Osteoblast (primary cell): Measurements from ENCODE around the gene RTP5. TPM values are rescaled to one million over a fixed set of nuclear protein-coding genes. Genes with fewer than 3 reads are reported as not detected.
"Not testable (repeated sequence)": the region's sequence is repeated elsewhere in the genome, so short reads cannot be mapped to it uniquely, and the experiment has no call there.

Source experiments
- DNase-seq: peaks from one replicate; pipeline ENCODE4 v3.0.0; 2011; ENCODE audit warnings: low spot score, mixed read lengths; ENCODE audit not compliant: insufficient read length; ENCODE audit errors: missing footprints
- H2AFZ ChIP-seq: 2 replicates; pipeline ENCODE4 v1.6.0; 2011; ENCODE audit warnings: mild to moderate bottlenecking, low read length
- H3K27ac ChIP-seq: 2 replicates; pipeline ENCODE4 v1.5.1; 2011; ENCODE audit warnings: mild to moderate bottlenecking, low read depth, low read length, moderate library complexity
- H3K27me3 ChIP-seq: 2 replicates; pipeline ENCODE4 v1.6.0; 2012; ENCODE audit warnings: mild to moderate bottlenecking, control low read depth, inconsistent platforms, low read length, moderate library complexity; ENCODE audit not compliant: insufficient read depth
- H3K36me3 ChIP-seq: 2 replicates; pipeline ENCODE4 v1.5.1; 2011; ENCODE audit warnings: mild to moderate bottlenecking, low read length, control low read depth, moderate library complexity; ENCODE audit not compliant: insufficient read depth
- H3K4me1 ChIP-seq: 2 replicates; pipeline ENCODE4 v1.5.1; 2011; ENCODE audit warnings: mild to moderate bottlenecking, low read length, control low read depth, moderate library complexity; ENCODE audit not compliant: insufficient read depth
- H3K4me2 ChIP-seq: 2 replicates; pipeline ENCODE4 v1.6.0; 2011; ENCODE audit warnings: mild to moderate bottlenecking, low read length; ENCODE audit not compliant: insufficient read depth
- H3K4me3 ChIP-seq: fragments of 200-600 bp; sonication (generic); 3 replicates; pipeline ENCODE4 v1.5.1; 2012; ENCODE audit warnings: mild to moderate bottlenecking, low read length, inconsistent platforms; ENCODE audit not compliant: insufficient read depth
- H3K79me2 ChIP-seq: 2 replicates; pipeline ENCODE4 v1.6.0; 2012; ENCODE audit warnings: mild to moderate bottlenecking, low read length, control low read depth, inconsistent platforms; ENCODE audit not compliant: insufficient read depth
- H3K9me3 ChIP-seq: 2 replicates; pipeline ENCODE4 v1.5.1; 2011; ENCODE audit warnings: low read depth, low read length, control low read depth
- H4K20me1 ChIP-seq: 2 replicates; pipeline ENCODE4 v1.6.0; 2012; ENCODE audit warnings: mild to moderate bottlenecking, low read length, control low read depth; ENCODE audit not compliant: insufficient read depth
- total RNA-seq: library from RNA; depleted of rRNA; stranded (reverse); fragments of >200 nt; gene quantifications from 2 replicates; pipeline ENCODE4 v1.2.3, GENCODE V29; 2012
- TF ChIP-seq, protein P1 (sequence below): IDR thresholded peaks from 2 replicates; pipeline ENCODE4 v1.5.1; 2011; ENCODE audit warnings: mild to moderate bottlenecking, low read depth, low read length, moderate library complexity; ENCODE audit errors: extremely low read depth

The RTP5 gene
- total RNA-seq, 1 donor: not detected

DNA sequence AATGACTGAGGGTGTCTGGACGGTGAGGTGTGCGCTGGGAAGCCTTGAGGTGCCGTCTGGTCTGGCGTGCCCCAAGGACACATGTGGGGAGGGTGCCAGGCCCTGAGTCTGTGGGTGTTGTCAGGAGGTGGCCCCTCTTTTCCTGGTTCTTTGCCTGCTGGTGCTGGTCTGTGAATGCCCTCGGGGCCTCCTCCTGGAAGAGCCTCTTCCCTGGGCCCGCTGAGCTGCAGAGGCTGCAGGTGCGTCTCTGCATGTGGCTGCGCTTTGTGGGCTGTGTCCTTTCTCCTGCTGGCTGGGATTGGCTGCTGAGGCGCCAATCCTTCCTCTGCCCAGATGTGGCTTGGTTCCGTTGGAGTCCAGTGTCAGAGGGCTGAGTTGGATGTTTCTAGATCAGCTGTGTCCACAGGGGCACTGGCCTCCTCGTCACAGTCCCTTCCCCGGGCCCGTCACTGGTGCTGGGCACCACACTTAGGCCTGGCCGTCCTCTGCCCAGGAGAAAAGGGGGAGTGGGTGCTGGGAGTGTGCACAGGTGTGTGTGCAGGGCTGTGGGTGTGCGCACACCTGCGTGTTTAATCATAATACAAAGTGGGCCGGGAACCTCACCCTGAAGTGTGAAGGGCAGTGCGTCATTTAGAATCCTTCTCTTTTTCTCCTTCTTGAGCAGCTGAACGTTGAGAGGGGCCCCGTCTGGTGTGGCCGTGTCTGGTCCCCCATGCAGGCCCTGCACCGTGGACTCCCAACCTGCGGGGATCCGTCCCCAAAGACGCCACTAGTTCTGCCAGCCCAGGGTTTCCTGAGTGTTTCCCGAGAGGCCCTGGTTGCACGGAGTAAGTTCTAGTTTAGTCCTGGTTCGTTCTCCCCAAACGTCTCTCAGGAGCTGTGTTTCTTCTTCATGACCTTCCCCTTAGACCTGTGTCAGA lies 35.5 kb downstream of the RTP5 start:
- Histone ChIP-seq H3K4me2 (no peak overlapping the region), H3K36me3 (no peaks in the 10 kb centered on the region), H3K27me3 (peaks cover 5% of the 10 kb centered on the region), H3K27ac (no peak overlapping the region), H2AFZ (no peak overlapping the region), H3K79me2 (no peaks in the 10 kb centered on the region), H3K4me3 (no peak overlapping the region), H4K20me1 (no peaks in the 10 kb centered on the region), H3K4me1 (no peaks in the 10 kb centered on the region), H3K9me3 (no peaks in the 10 kb centered on the region)
- peak; percentile 71 for DNase-seq
- TF ChIP-seq, protein P1, sequence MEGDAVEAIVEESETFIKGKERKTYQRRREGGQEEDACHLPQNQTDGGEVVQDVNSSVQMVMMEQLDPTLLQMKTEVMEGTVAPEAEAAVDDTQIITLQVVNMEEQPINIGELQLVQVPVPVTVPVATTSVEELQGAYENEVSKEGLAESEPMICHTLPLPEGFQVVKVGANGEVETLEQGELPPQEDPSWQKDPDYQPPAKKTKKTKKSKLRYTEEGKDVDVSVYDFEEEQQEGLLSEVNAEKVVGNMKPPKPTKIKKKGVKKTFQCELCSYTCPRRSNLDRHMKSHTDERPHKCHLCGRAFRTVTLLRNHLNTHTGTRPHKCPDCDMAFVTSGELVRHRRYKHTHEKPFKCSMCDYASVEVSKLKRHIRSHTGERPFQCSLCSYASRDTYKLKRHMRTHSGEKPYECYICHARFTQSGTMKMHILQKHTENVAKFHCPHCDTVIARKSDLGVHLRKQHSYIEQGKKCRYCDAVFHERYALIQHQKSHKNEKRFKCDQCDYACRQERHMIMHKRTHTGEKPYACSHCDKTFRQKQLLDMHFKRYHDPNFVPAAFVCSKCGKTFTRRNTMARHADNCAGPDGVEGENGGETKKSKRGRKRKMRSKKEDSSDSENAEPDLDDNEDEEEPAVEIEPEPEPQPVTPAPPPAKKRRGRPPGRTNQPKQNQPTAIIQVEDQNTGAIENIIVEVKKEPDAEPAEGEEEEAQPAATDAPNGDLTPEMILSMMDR: no peak

- H4K20me1 ChIP-seq: no peaks in the 10 kb centered on the region
- no peak overlapping the region for H2AFZ ChIP-seq
- no peak overlapping the region for H3K4me2 ChIP-seq
- peak; percentile 66 for DNase-seq
- H3K27me3 ChIP-seq: peaks cover 5% of the 10 kb centered on the region
- no peaks in the 10 kb centered on the region for H3K9me3 ChIP-seq
- TF ChIP-seq, protein P1: no peak
- no peak overlapping the region for H3K4me3 ChIP-seq
- no peaks in the 10 kb centered on the region for H3K4me1 ChIP-seq
- H3K79me2 ChIP-seq: no peaks in the 10 kb centered on the region
- no peak overlapping the region for H3K27ac ChIP-seq
- no peaks in the 10 kb centered on the region for H3K36me3 ChIP-seq
Measured at GRCh38 chr2:241905716-241906377, 36.3 kb downstream of the RTP5 start.

GRCh38 chr2:241906378-241906770 lies 36.8 kb downstream of the RTP5 start:
- not testable (repeated sequence) for H3K9me3 ChIP-seq, H2AFZ ChIP-seq, H3K36me3 ChIP-seq, H3K4me3 ChIP-seq, H3K4me1 ChIP-seq, H3K27me3 ChIP-seq, H3K27ac ChIP-seq, H3K79me2 ChIP-seq, H4K20me1 ChIP-seq, H3K4me2 ChIP-seq
- DNase-seq: peak; percentile 73

DNA sequence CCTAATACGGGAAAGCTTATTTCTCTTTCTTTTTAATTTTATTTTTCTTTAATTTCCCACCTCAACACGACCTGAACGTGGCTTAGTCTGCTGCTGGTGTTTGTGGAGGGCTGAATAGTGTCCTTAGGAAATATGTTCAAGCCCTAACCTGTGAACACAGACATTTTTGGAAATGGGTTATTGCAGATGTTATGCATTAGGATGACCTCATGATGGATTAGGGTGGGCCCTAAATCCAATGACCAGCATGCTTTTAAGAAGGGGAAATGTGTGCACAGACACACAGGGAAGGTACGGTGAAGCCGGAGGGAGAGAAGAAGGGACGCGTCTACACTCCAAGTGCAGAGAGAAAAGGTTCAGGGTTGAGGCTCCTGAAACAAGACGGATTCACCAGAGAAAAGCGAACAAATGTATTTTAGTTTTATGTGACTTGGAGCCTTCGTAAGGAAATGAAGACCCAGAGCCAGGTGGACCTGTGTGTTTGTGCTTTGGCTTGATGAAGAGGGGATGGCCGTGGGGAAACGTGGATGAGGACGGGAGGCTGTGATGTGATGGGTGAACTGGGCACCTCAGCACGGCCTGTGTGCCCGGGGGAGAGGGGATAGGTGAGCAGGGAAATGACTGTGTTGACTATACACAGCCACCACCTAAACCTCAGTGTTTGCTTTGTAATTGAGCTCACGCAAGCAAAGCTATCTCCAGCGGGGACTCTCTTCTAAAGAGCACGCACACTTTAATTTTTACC lies 37.5 kb downstream of the RTP5 start:
- no peaks in the 10 kb centered on the region for H3K36me3 ChIP-seq
- H2AFZ ChIP-seq: no peak overlapping the region
- H3K4me3 ChIP-seq: no peak overlapping the region
- no peaks in the 10 kb centered on the region for H4K20me1 ChIP-seq
- peaks cover 3% of the 10 kb centered on the region for H3K27me3 ChIP-seq
- no peak overlapping the region for H3K4me2 ChIP-seq
- H3K4me1 ChIP-seq: no peaks in the 10 kb centered on the region
- TF ChIP-seq, protein P1: no peak
- H3K27ac ChIP-seq: no peak overlapping the region
- no peaks in the 10 kb centered on the region for H3K9me3 ChIP-seq
- peak; percentile 31 for DNase-seq
- H3K79me2 ChIP-seq: no peaks in the 10 kb centered on the region

- H3K9me3 ChIP-seq, H2AFZ ChIP-seq, H3K4me1 ChIP-seq, H3K27me3 ChIP-seq, H4K20me1 ChIP-seq, H3K36me3 ChIP-seq, H3K4me3 ChIP-seq, H3K4me2 ChIP-seq, H3K27ac ChIP-seq, H3K79me2 ChIP-seq: not testable (repeated sequence)
- peak; percentile 9 for DNase-seq
Measured at GRCh38 chr2:241907831-241908230, 38.3 kb downstream of the RTP5 start.
